ENCODE measurements around the gene PXDC1.
"Not testable (repeated sequence)": the region's sequence is repeated elsewhere in the genome, so short reads cannot be mapped to it uniquely, and the experiment has no call there.

The PXDC1 gene

DNA sequence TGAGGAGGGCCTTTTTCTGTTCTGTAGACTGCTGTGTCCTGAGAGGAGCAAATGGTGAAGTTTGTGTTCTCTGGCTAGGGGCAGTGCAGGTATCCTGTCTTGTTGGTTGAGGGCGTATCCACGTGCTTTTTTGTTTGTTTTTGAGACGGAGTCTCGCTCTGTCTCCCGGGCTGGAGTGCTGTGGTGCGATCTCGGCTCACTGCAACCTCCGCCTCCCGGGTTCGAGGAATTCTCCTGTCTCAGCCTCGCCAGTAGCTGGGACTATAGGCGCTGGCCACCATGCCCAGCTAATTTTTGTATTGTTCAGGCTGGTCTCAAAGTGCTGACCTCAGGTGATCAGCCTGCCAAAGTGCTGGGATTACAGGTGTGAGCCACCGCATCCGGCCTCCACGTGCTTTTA, 10.8 kb upstream of the PXDC1 start:
- no peak for DNase-seq

DNA sequence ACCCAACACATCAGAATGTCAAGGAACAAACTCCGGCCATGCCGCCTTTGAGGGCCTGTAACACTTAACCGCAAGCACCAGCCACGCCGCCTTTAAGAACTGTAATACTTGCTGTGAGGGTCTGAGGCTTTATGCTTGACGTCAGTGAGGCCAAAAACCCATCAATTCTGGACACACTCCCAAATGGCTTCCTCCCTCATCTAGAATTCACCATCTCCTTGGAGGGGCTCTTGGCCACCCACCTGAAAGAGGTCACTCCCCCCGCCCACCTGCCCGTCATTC, 10.4 kb upstream of the PXDC1 start:
- DNase-seq = no peak

DNA sequence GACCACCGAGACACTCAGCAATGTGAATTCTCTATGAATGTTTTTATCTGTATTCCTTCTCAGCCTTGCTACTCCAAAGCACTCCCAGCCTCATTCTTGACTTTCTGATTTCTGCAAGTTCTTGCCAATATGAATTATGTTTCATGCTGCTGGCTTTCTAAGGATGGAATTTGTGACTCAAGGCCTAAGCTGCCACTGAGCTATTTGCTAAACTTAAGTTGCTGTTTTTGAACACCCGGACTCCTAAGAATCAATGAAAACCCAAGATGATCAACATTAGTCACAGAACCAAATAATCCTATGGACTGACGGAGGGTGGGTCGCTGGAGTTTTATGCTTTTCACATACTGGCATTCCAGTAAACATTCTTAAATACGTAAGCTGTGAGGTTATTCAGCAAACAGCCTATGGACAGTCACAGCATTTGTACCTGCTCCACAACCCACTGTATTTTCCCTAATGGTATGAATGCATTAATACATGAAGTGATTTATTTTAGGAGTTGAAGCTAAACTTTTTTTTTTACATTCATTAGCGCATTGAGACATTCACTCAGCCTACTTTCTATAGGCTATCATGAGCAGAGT, 8.2 kb upstream of the PXDC1 start:
- DNase-seq = no peak

GRCh38 chr6:3758842-3759144, 7.3 kb upstream of the PXDC1 start:
- no peak for DNase-seq

GRCh38 chr6:3757998-3758841, 6.7 kb upstream of the PXDC1 start:
- DNase-seq = not testable (repeated sequence)

- DNase-seq = no peak
Observed at GRCh38 chr6:3757241-3757641, 5.7 kb upstream of the PXDC1 start.

GRCh38 chr6:3756546-3756945, 5.0 kb upstream of the PXDC1 start:
- DNase-seq = no peak

GRCh38 chr6:3755637-3756545, 4.4 kb upstream of the PXDC1 start:
- DNase-seq = no peak

GRCh38 chr6:3754776-3755175, 3.3 kb upstream of the PXDC1 start:
- DNase-seq = no peak

DNA sequence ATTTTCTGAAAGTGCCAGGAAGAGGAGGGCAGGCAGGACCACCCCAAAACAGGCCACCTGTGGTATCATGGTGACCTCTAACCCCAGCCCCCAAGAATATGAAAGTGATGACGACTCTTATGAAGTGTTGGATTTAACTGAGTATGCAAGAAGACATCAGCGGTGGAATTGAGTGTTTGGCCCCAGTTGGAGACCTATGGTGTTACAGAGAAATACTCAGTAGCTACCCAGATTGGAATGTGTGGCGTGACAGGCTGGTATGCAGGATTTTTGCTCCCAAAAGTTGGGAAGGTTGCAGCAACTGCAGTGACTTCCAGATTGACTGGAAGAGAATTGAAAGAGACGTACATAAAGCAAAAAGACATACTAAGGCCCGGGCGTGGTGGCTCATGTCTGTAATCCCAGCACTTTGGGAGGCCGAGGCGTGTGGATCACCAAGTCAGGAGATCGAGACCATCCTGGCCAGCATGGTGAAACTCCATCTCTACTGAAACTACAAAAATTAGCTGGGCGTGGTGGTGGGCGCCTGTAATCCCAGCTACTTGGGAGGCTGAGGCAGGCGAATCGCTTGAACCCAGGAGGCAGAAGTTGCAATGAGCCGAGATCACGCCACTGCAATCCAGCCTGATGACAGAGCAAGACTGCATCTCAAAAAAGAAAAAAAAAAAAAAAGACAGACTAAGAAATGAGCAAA, 2.7 kb upstream of the PXDC1 start:
- DNase-seq = not testable (repeated sequence)

- no peak for DNase-seq
Observed at GRCh38 chr6:3753228-3753835, 1.8 kb upstream of the PXDC1 start.

GRCh38 chr6:3752531-3753227, 1.2 kb upstream of the PXDC1 start:
- no peak for DNase-seq

- DNase-seq = peak; percentile 41
Observed at GRCh38 chr6:3751730-3752530, 417 bp upstream of the PXDC1 start.

DNA sequence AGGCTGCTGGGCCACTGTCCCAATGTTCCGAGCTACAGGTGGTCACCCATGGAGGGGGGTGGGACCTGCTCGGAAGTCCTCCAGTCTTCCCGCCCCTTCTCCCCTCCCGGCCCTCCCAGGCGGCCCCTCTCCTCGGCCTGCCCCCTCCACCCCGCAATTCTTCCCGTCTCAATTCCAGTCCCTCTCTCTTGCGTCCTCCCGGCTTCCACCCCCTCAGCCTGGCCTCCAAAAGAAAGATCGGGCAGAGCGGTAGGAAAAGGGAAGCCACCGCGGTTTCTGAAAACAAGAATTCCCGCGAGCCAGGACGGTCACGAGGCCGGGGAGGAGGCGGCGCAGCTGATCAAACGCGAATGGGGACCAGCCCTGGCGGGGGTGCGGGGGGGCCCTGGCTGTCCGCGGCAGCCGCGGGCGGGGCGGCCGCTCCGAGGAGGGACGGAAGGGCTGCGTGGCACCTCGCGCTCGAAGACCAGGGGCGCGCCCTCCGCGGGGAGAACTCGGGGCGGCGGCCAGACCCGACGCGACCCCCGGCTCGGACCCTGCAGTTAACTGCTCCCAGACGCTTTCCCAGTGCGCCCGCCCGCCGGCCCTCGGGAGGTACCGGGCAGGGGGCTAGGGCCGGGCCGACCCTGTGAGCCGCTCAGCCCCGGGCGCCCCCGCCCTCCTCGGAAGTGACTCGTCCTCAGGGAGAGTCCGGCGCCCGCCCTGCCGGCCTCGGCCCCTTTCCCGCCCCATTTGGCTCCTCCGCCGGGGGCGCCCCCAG, 1.0 kb downstream of the PXDC1 start:
- DNase-seq = no peak

DNA sequence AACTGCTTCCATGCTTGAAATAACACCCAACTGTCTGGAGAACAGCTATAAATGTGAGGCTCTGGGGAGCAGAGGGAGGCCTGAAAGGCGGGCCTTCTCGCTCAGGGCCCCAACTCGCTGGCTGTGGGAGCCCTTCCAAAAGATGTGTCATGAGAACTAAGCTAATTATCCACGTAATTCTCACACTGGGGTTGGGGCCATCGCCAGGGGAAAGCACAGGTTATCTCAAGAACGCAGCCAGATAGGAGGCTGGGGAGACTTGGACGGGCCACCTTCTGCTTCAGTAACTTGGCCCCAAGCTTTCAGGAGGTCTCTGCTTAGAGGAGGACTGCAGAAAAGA, 1.6 kb downstream of the PXDC1 start:
- no peak for DNase-seq

DNA sequence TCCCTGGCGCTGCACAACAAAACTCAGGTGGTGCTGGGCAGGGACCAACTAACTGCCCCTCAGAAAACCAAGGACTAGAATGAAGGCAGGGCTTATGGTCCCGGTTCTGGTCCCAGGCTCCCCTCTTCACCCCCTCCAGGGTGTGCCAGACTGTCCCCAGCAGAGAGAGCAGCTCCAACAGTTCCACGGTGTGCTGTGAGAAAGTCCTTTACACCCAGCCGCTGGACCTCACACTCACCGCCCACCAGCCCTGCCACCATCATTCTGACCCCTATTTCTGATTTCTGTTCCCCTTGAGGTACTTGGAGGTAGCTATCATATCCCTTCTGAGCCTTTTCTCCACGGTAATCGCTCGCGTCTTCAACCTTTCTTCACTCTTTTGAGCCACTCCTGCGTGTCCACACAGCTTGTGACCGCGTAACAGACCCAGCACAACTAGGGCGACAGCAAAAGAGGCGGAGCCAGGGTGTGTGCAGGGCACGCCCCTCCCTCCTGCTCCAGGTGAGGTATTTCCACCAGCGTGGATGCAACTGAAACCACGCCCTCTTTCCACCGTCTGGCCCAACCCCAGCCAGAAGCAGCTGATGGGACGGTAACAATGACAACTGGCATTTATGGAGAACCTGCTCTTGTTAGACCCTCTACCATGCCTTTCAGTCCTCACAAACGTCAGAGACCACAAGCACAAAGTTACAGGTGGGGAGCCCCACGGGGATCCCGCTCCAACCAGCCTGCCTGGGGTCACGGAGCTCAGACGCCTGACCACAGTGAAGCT, 2.3 kb downstream of the PXDC1 start:
- DNase-seq = no peak

DNA sequence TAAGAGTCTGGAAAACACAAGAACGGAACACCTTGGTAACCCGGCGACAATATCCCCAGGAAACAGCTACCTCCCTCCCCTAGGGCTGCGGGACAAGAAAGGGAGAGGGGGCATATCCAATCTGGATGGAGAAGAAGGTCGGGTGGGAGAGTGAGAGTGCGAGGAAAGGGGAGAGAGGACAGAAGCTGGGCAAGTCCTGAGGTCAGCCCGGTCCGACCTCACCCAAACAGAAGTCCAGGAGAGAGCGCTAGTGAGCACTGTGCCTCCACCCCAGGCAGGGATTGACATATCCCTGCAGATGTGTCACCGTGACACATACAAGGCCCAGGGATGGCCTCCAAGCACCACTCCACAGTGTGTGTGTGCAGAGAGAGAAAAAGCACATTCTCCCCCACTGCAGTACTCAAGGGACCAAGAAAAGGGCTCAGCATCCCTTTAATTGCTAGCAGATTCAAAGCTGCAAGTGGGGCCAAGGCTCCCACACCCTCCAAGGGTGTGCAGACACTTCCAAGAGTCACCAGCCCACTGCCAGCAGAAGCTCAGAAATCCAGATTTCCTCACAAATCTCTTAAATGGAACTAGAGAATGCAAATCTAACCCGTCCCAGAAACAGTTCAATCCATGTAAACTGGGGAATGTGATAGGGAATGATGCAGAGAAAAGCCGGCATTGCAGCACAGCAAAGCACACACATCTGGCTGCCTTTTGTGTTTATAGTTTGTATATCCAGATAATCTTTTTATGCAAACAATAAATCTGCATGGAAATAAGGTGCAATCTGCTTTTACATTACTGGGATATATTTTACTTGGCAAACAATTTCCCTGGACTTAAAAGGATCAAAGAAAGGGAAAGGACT, 3.1 kb downstream of the PXDC1 start:
- peak; percentile 3 for DNase-seq

GRCh38 chr6:3747100-3747737, 4.3 kb downstream of the PXDC1 start:
- DNase-seq = no peak
